NB4 (cell line): ENCODE results near the gene MATN1.
A peak's percentile ranks its signal among the peaks of the same experiment; 100 is the strongest.

Source experiments
- DNase-seq: peaks from one replicate; pipeline ENCODE4 v3.0.0; 2010; ENCODE audit warnings: low read depth
- H3K4me3 ChIP-seq: one replicate; pipeline ENCODE4 v1.5.1; 2011; ENCODE audit warnings: mild to moderate bottlenecking, low read depth, low read length, moderate library complexity
- CTCF ChIP-seq: IDR thresholded peaks from one replicate; pipeline ENCODE4 v1.5.1; 2012; ENCODE audit warnings: low read depth, low read length
- MAX ChIP-seq: IDR thresholded peaks from 2 replicates; pipeline ENCODE4 v1.6.1; 2011; ENCODE audit warnings: low read depth, low read length
- MYC ChIP-seq: IDR thresholded peaks from 2 replicates; pipeline ENCODE4 v1.6.1; 2011; ENCODE audit warnings: low read depth, low read length
- POLR2A ChIP-seq: IDR thresholded peaks from 2 replicates; pipeline ENCODE4 v1.6.1; 2011; ENCODE audit warnings: mild to moderate bottlenecking; ENCODE audit not compliant: insufficient read length; ENCODE audit errors: extremely low read depth

MATN1 gene

GRCh38 chr1:30743584-30744059 lies 20.2 kb upstream of the MATN1 start:
- TF ChIP-seq POLR2A, result no peak
- TF ChIP-seq MAX, result no peak
- no peak for TF ChIP-seq MYC
- TF ChIP-seq CTCF, result no peak
- DNase-seq, result no peak
- no peak overlapping the region for H3K4me3 ChIP-seq

GRCh38 chr1:30742963-30743559 lies 19.7 kb upstream of the MATN1 start:
- no peak overlapping the region for H3K4me3 ChIP-seq
- TF ChIP-seq MAX (no peak), POLR2A (no peak), MYC (no peak), CTCF (no peak)
- DNase-seq, result no peak

GRCh38 chr1:30742300-30742962 lies 19.0 kb upstream of the MATN1 start:
- TF ChIP-seq POLR2A, result no peak
- H3K4me3 ChIP-seq, result no peak overlapping the region
- DNase-seq, result no peak

- no peak overlapping the region for H3K4me3 ChIP-seq
- peak; percentile 66 for DNase-seq
- no peak for TF ChIP-seq POLR2A
- TF ChIP-seq MYC, result no peak
- TF ChIP-seq MAX, result no peak
- TF ChIP-seq CTCF, result no peak
Observed at GRCh38 chr1:30741239-30741894, 18.0 kb upstream of the MATN1 start.

GRCh38 chr1:30740251-30741238 lies 17.2 kb upstream of the MATN1 start:
- no peak for TF ChIP-seq MYC
- DNase-seq, result peak; percentile 58
- no peak overlapping the region for H3K4me3 ChIP-seq

GRCh38 chr1:30739601-30740000 lies 16.2 kb upstream of the MATN1 start:
- no peak for TF ChIP-seq CTCF
- TF ChIP-seq MAX, result no peak
- no peak for TF ChIP-seq POLR2A
- no peak for TF ChIP-seq MYC
- no peak overlapping the region for H3K4me3 ChIP-seq
- no peak for DNase-seq
